CD4-positive, alpha-beta T cell treated with Interleukin-15 for 1 hour (primary cell): ENCODE measurements around the gene ERCC1.

ENCODE experiments used
- DNase-seq: peaks from one replicate; pipeline ENCODE4 v3.0.0-alpha.2; 2020

The ERCC1 gene

GRCh38 chr19:45403781-45404556, 19.7 kb downstream of the ERCC1 start:
- DNase-seq: peak; percentile 58

GRCh38 chr19:45403272-45403671, 20.4 kb downstream of the ERCC1 start:
- DNase-seq: no peak

GRCh38 chr19:45402298-45403061, 21.2 kb downstream of the ERCC1 start:
- peak; percentile 32 for DNase-seq

- DNase-seq: no peak
Observed at GRCh38 chr19:45401815-45402214, 21.9 kb downstream of the ERCC1 start.

- DNase-seq: no peak
Observed at GRCh38 chr19:45400192-45400591, 23.5 kb downstream of the ERCC1 start.

- DNase-seq: no peak
Observed at GRCh38 chr19:45395821-45396617, 27.7 kb downstream of the ERCC1 start.

- DNase-seq: no peak
Observed at GRCh38 chr19:45391871-45392665, 31.6 kb downstream of the ERCC1 start.

GRCh38 chr19:45391346-45391745, 32.4 kb downstream of the ERCC1 start:
- no peak for DNase-seq

GRCh38 chr19:45385392-45386221, 38.1 kb downstream of the ERCC1 start:
- no peak for DNase-seq

GRCh38 chr19:45382426-45382825, 41.3 kb downstream of the ERCC1 start:
- no peak for DNase-seq

GRCh38 chr19:45380107-45380506, 43.6 kb downstream of the ERCC1 start:
- no peak for DNase-seq

- no peak for DNase-seq
Observed at GRCh38 chr19:45376045-45376724, 47.5 kb downstream of the ERCC1 start.

- DNase-seq: peak; percentile 98
Observed at GRCh38 chr19:45370410-45371204, 53.1 kb downstream of the ERCC1 start, which contains the start of gene ERCC2. Gene ERCC2 (minus strand): TSS chr19:45370573. CDS start chr19:45370540, 33 bp downstream.

- DNase-seq: no peak
Observed at GRCh38 chr19:45368737-45369340, 54.9 kb downstream of the ERCC1 start.

GRCh38 chr19:45368127-45368526, 55.6 kb downstream of the ERCC1 start:
- DNase-seq: no peak

GRCh38 chr19:45364696-45365095, 59.0 kb downstream of the ERCC1 start:
- no peak for DNase-seq

GRCh38 chr19:45363861-45364459, 59.8 kb downstream of the ERCC1 start:
- no peak for DNase-seq

- no peak for DNase-seq
Observed at GRCh38 chr19:45362291-45362690, 61.4 kb downstream of the ERCC1 start.

GRCh38 chr19:45361608-45362007, 62.1 kb downstream of the ERCC1 start:
- DNase-seq: no peak
